Measurements from ENCODE around the gene SRF.

- TF ChIP-seq POLR2AphosphoS5 (IDR thresholded peaks at IDR 0.05) (no peak), CTCF (IDR thresholded peaks at IDR 0.05) (no peak)
These were observed 12.4 kb downstream of the SRF start for GRCh38 chr6:43183441-43183840.
